Measurements from ENCODE around the gene CARS1.
"Not testable (repeated sequence)": the region's sequence is repeated elsewhere in the genome, so short reads cannot be mapped to it uniquely, and the experiment has no call there.

Gene CARS1

GRCh38 chr11:3089236-3090061 lies 32.2 kb upstream of the CARS1 start:
- no peak for DNase-seq

- no peak for DNase-seq
These were observed 31.6 kb upstream of the CARS1 start for GRCh38 chr11:3088806-3089205.

- DNase-seq = no peak
These were observed 30.9 kb upstream of the CARS1 start for GRCh38 chr11:3087821-3088800.

DNA sequence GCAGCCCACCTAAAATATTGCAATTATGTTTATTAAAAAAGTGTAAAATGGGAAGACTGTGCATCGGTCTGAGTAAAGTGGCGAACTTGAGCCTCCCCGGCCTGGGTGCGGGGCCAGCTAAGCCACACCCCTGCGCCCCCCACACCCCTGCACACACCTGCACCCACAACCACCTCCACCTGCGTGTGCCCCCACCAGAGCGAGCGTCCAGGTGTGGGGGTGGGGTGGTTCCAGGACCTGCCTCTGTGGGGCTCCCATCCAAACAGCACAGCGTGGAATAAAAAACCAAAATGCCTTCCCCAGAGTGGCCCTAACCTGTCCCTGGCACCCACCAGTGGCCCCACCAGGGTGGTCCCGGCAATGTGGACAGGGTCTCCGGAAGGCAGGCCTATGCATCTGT lies 30.1 kb upstream of the CARS1 start:
- peak; percentile 24 for DNase-seq

DNA sequence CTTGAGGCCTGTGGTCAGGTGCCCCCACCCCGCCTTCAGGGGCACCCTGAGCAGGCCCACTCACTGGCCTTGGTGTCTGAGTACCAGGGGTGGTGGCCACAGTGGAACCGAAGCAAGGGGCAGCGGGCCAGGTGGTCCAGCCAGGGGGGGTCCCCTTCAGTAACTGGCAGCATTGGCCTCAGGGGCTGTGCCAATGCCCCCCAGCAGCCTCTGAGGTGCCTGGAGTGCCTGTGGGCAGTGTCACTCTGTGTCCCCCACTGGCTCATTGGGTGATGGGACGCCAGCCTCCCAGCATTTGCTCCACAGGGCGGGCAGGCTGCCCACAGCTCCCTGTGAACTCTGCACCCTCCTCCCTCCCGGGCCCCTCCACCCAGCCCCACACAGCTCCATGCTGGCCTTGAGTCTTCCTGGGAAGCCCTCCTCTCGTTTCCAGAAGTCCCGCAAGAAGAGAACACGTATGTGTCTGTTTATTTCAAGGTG lies 29.5 kb upstream of the CARS1 start:
- peak; percentile 18 for DNase-seq

GRCh38 chr11:3086114-3086513 lies 28.9 kb upstream of the CARS1 start:
- DNase-seq = no peak

GRCh38 chr11:3085052-3085451 lies 27.8 kb upstream of the CARS1 start:
- no peak for DNase-seq

GRCh38 chr11:3083321-3083720 lies 26.1 kb upstream of the CARS1 start:
- no peak for DNase-seq

- DNase-seq = no peak
These were observed 24.1 kb upstream of the CARS1 start for GRCh38 chr11:3081386-3081751.

DNA sequence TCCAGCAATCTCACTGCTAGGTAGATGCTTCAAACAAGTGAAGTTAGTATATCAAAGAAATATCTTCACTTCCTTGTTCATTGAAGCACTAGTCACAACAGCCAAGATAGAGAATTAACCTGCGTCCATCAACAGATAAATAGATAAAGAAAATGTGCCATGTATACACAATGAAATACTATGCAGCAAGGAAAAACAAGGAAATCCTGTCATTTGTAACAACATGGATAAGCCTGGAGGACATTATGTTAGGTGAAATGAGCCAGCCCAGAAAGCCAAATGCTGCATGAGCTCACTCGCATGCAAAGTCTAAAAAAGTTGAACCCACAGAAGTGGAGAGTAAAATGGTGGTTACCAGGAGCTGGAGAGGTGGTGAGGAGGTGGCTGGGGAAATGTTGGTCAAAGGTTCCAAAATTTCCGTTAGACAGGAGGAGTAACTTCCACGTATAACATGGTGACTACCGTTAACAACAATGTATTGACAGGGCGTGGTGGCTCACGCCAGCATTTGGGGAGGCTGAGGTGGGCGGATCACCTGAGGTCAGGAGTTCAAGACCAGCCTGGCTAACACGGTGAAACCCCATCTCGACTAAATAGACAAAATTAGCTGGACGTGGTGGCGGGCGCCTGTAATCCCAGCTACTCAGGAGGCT lies 23.6 kb upstream of the CARS1 start:
- no peak for DNase-seq

- no peak for DNase-seq
These were observed 22.9 kb upstream of the CARS1 start for GRCh38 chr11:3080104-3080503.

DNA sequence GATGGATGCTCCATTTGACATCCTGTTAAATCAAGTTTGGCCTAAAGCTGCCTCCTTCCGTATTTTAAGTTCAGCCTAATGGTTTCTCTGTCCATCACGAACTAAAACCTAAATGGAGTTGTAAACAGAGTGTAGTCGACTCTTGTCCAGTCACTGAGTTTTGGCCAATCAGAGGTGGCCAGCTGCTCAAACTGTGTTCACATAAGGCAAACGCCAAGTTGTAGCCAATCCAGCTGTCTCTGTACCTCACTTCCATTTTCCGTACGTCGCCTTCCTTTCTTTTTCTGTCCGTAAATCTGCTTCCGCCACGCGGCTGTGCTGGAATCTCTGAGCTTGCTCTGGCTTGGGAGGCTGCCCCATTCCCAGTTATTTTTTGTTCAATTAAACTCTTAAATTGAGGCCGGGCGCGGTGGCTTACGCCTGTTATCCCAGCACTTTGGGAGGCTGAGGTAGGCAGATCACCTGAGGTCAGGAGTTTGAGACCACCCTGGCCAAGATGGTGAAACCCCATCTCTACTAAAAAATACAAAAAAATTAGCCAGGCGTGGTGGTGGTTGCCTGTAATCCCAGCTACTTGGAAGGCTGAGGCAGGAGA lies 20.7 kb upstream of the CARS1 start:
- DNase-seq = no peak

DNA sequence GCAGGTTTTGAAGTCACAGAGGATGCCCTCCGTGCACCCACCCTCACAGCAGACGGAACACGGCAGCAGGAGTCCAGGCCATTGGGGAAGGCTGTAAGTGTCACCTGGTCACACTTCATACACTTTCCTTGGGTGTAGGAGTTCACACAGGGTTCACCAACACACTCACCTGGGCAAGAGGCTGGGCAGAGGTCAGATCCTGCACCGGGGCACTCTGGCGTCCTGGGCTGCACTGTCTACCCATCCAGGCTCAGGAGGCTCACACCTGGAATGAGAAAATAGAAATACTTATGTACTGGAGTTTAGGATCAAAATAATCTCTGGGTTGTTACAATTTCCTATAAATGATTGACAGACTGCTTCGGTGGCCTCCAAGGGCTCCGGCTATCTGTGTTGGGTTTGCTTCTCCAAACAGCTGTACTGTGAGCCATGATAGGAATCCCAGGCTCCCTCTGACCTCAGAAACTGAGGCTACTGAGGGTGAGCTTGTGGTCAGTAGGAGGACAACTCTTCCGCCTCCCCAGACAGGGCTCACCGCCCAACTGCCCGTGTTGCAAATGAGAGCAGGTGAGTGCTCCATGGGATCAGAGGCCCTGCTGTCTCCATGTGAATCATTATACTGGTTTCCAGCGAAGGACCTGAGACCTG lies 20.1 kb upstream of the CARS1 start:
- DNase-seq = no peak

GRCh38 chr11:3074912-3075589 lies 17.8 kb upstream of the CARS1 start:
- no peak for DNase-seq

DNA sequence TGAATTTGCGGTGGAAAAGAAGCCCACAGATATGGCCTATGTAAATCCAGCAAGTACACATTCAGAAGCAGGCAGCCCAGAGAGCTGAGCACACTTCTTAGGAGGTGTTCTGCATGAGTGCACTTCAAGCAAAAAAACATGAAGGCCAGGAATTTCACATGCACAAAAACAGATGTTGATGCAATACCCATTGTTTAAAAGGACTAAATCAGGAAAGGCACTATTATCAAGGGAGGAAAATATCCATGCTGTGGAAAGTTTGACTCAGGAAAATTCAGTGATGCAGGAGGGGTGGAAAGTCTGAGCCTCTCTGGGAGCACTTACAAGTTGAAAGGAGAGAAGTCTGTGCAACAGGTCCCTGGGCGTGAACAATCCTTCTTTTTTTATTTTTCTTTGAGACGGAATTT lies 15.8 kb upstream of the CARS1 start:
- DNase-seq = peak; percentile 67

GRCh38 chr11:3069425-3069824 lies 12.2 kb upstream of the CARS1 start:
- no peak for DNase-seq

DNA sequence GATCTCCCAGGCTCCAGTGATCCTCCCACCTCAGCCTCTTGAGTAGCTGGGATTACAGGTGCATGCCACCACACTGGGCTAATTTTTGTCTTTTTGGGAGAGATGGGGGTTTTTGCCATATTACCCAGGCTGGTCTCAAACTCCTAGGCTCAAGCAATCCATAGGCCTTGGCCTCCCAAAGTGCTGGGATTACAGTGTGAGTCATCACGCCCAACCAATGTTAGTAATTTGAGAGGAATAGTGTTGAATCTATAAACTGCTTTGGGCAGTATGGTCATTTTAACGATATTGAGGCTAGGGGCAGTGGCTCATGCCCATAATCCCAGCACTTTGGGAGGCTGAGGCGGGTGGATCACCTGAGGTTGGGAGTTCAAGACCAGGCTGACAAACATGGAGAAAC lies 9.1 kb upstream of the CARS1 start:
- DNase-seq = not testable (repeated sequence)

DNA sequence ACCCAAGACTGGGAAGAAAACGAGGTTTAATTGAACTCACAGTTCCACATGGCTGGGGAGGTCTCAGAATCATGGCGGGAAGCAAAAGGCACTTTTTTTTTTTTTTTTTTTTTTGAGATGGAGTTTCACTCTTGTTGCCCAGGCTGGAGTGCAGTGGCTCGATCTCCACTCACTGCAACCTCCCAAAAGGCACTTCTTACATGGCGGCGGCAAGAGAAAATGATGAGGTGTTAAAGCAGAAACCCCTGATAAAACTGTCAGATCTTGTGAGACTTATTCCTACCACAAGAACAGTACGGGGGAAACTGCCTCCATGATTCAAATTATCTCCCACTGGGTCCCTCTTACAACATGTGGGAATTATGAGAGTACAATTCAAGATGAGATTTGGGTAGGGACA lies 7.5 kb upstream of the CARS1 start:
- DNase-seq = not testable (repeated sequence)

DNA sequence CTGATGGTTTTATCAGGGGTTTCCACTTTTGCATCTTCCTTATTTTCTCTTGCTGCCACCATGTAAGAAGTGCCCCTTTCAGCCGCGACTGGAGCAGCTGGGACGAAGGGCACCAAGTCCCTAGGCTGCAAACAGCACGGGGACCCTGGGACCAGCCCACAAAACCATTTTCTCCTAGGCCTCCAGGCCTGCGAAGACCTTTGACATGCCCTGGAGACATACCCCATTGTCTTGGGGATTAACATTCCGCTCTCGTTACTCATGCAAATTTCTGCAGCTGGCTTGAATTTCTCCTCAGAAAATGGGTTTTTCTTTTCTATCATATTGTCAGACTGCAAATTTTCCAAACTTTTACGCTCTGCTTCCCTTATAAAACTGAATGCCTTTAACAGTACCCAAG lies 6.7 kb upstream of the CARS1 start:
- not testable (repeated sequence) for DNase-seq

GRCh38 chr11:3063432-3063831 lies 6.2 kb upstream of the CARS1 start:
- DNase-seq = not testable (repeated sequence)

- no peak for DNase-seq
These were observed 3.3 kb upstream of the CARS1 start for GRCh38 chr11:3060436-3061025.
